Ishikawa (cell line): ENCODE measurements around the gene TMEM161A.

ENCODE experiments used
- CEBPB ChIP-seq: IDR thresholded peaks from 2 replicates; pipeline ENCODE4 v1.6.1; 2012
- CREB1 ChIP-seq: IDR thresholded peaks from 2 replicates; pipeline ENCODE4 v1.6.1; 2012; ENCODE audit warnings: low read depth
- EGR1 ChIP-seq: IDR thresholded peaks from 2 replicates; pipeline ENCODE4 v1.6.1; 2012
- EP300 ChIP-seq: IDR thresholded peaks from 2 replicates; pipeline ENCODE4 v1.6.1; 2012; ENCODE audit warnings: borderline replicate concordance
- FOXM1 ChIP-seq: IDR thresholded peaks from 2 replicates; pipeline ENCODE4 v1.6.1; 2012; ENCODE audit warnings: low read depth, borderline replicate concordance
- MAX ChIP-seq: IDR thresholded peaks from 2 replicates; pipeline ENCODE4 v1.6.1; 2012
- NFIC ChIP-seq: IDR thresholded peaks from 2 replicates; pipeline ENCODE4 v1.6.1; 2012
- RAD21 ChIP-seq: IDR thresholded peaks from 2 replicates; pipeline ENCODE4 v1.6.1; 2012; ENCODE audit warnings: low read depth
- REST ChIP-seq: IDR thresholded peaks from 2 replicates; pipeline ENCODE4 v1.6.1; 2012; ENCODE audit warnings: low read depth, mild to moderate bottlenecking
- TAF1 ChIP-seq: IDR thresholded peaks from 2 replicates; pipeline ENCODE4 v1.6.1; 2012; ENCODE audit warnings: low read depth, mild to moderate bottlenecking
- TCF12 ChIP-seq: IDR thresholded peaks from 2 replicates; pipeline ENCODE4 v1.6.1; 2012; ENCODE audit warnings: low read depth
- TEAD4 ChIP-seq: IDR thresholded peaks from 2 replicates; pipeline ENCODE4 v1.6.1; 2012
- USF1 ChIP-seq: IDR thresholded peaks from 2 replicates; pipeline ENCODE4 v1.6.1; 2012
- YY1 ChIP-seq: IDR thresholded peaks from 2 replicates; pipeline ENCODE4 v1.6.1; 2012; ENCODE audit warnings: low read depth
- ZBTB7A ChIP-seq: IDR thresholded peaks from 2 replicates; pipeline ENCODE4 v1.6.1; 2012; ENCODE audit warnings: low read depth

Gene TMEM161A

GRCh38 chr19:19165396-19165795, 27.1 kb upstream of the TMEM161A start:
- no peak for TF ChIP-seq CEBPB
- no peak for TF ChIP-seq CREB1
- no peak for TF ChIP-seq ZBTB7A
- no peak for TF ChIP-seq EGR1
- no peak for TF ChIP-seq REST
- no peak for TF ChIP-seq TEAD4
- no peak for TF ChIP-seq NFIC
- no peak for TF ChIP-seq USF1
- TF ChIP-seq FOXM1 = no peak
- no peak for TF ChIP-seq EP300
- TF ChIP-seq MAX = no peak
- no peak for TF ChIP-seq TCF12
- no peak for TF ChIP-seq YY1
- no peak for TF ChIP-seq RAD21
- TF ChIP-seq TAF1 = no peak

GRCh38 chr19:19162495-19162894, 24.2 kb upstream of the TMEM161A start:
- no peak for TF ChIP-seq NFIC
- no peak for TF ChIP-seq EP300
- no peak for TF ChIP-seq CREB1
- TF ChIP-seq USF1 = no peak
- no peak for TF ChIP-seq YY1
- no peak for TF ChIP-seq EGR1
- no peak for TF ChIP-seq FOXM1
- TF ChIP-seq MAX = no peak
- TF ChIP-seq ZBTB7A = no peak
- TF ChIP-seq REST = no peak
- TF ChIP-seq TCF12 = no peak
- no peak for TF ChIP-seq TAF1
- TF ChIP-seq CEBPB = no peak

- no peak for TF ChIP-seq EP300
Observed at GRCh38 chr19:19160461-19161035, 22.3 kb upstream of the TMEM161A start.

GRCh38 chr19:19159534-19159933, 21.3 kb upstream of the TMEM161A start:
- no peak for TF ChIP-seq CEBPB
- TF ChIP-seq NFIC = no peak
- no peak for TF ChIP-seq RAD21
- TF ChIP-seq USF1 = no peak

GRCh38 chr19:19157808-19158207, 19.5 kb upstream of the TMEM161A start:
- TF ChIP-seq TAF1 (no peak), YY1 (no peak), FOXM1 (no peak), TEAD4 (no peak), MAX (no peak), CEBPB (no peak), NFIC (no peak), EP300 (no peak), RAD21 (no peak)
